ENCODE results near the gene PLCD1. TPM values are rescaled to one million over a fixed set of nuclear protein-coding genes. Genes with fewer than 3 reads are reported as not detected.
"Not testable (repeated sequence)": the region's sequence is repeated elsewhere in the genome, so short reads cannot be mapped to it uniquely, and the experiment has no call there.

The PLCD1 gene
- total and polyA plus RNA-seq, 12 donors: 9.7 to 97.3 (median 29.2) TPM

GRCh38 chr3:38039101-38039898 is 9.9 kb upstream of the PLCD1 start, which contains the start of gene DLEC1:
Gene DLEC1, plus strand, starts transcription at chr3:38039208. Its CDS starts 18 bp downstream, at chr3:38039226.
- Histone ChIP-seq H3K4me3 (peak within 1 kb of the TSS in 2 of 4 donors; percentile 14 to 51), H3K27me3 (no peaks in the 10 kb centered on the region), H3K4me1 (replicated peaks in 1 of 2) (no peaks in the 10 kb centered on the region), H3K9me3 (replicated peaks in 1 of 3) (no peaks in the 10 kb centered on the region), H3K27ac (no peak within 1 kb of the TSS), H3K36me3 (replicated peaks in 1 of 2) (no peaks in the 10 kb centered on the region)
- TF ChIP-seq CTCF (IDR thresholded peaks at IDR 0.05) (no peak), POLR2A (IDR thresholded peaks at IDR 0.05) (no peak)
- DNase-seq: peak in 6 of 7 donors; percentile 46 to 74 (median 51)
- WGBS, 4 donors: 15 to 26% (median 22%) methylated on average over 39 to 67 of the region's 67 CpGs
- intact Hi-C loops (cut with DNase I): no loop called here

DNA sequence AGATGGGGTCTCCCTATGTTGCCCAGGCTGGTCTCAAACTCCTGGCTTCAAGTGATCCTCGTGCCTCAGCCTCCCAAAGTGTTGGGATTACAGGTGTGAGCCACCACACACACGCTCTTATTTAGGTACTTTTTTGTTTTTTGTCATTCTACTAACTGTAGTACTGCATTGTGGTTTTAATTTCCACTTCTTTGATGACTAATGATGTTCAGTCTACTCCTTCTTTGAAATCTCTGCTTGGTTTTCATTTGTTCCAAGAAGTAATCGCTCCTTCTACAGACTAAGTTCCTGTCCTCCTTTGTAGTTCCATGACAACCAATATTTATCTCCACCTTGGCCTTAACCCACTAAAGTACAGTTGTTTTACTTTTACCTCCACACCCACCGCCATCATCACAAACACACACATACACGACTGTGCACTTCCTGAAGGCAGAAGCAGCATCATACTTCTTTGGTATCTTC is 9.0 kb upstream of the PLCD1 start:
- DNase-seq: peak in 1 of 7 donors; percentile 4
- Histone ChIP-seq H3K27ac (no peak overlapping the region), H3K27me3 (no peaks in the 10 kb centered on the region), H3K36me3 (replicated peaks in 1 of 2) (no peaks in the 10 kb centered on the region), H3K4me3 (peak overlapping the region in 1 of 4 donors; percentile 51), H3K9me3 (replicated peaks in 1 of 3) (no peaks in the 10 kb centered on the region), H3K4me1 (replicated peaks in 1 of 2) (no peaks in the 10 kb centered on the region)
- 79 to 93% (median 86%) methylated on average over 5 of the region's 5 CpGs for WGBS, 4 donors
- no peak for TF ChIP-seq POLR2A (IDR thresholded peaks at IDR 0.05)
- TF ChIP-seq CTCF (IDR thresholded peaks at IDR 0.05): no peak
- intact Hi-C loops (cut with DNase I): no loop called here

DNA sequence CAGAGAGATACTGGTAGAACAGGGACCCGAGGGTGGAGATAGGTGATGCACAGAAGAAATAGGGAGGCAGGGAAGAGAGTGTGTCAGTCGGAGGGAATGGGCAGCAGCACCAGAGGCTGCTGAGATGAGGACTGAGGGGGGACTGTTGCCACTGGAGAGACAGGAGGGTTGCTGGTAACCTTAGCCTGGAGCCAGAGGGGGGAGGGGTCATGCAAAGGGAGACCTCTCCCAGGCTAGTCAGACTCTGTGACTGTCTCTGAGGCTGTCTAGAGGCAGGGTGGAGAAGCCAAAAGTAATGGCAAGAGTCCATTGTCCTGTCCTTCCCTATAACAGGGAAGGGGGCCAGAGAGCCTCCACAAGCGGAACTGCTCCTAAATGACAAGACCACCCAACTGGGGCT is 7.5 kb upstream of the PLCD1 start:
- H3K9me3 ChIP-seq (replicated peaks in 1 of 3): no peaks in the 10 kb centered on the region
- TF ChIP-seq POLR2A (IDR thresholded peaks at IDR 0.05) (no peak), CTCF (IDR thresholded peaks at IDR 0.05) (no peak)
- WGBS, 4 donors: 60 to 81% (median 77%) methylated on average over 2 to 3 of the region's 3 CpGs
- intact Hi-C loops (cut with DNase I): no loop called here
- no peaks in the 10 kb centered on the region for H3K36me3 ChIP-seq (replicated peaks in 1 of 2)
- H3K27ac ChIP-seq: no peak overlapping the region
- no peaks in the 10 kb centered on the region for H3K4me1 ChIP-seq (replicated peaks in 1 of 2)
- peak in 1 of 7 donors; percentile 9 for DNase-seq
- H3K27me3 ChIP-seq: no peaks in the 10 kb centered on the region
- H3K4me3 ChIP-seq: no peak overlapping the region

DNA sequence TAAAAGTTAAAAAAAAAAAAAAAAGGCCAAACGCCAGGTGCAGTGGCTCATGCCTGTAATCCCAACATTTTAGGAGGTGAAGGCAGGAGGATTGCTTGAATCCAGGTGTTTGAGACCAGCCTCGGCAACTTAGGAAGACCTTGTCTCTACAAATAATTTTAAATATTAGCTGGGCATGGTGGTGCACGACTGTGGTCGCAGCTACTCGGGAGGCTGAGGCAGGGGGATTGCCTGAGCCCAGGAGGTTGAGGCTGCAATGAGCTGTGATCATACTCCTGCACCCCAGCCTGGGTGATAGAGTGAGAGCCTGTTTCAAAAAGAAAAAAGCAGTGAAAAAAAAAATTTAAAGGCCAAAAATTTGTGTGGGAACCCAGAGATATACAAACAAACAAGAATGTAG is 6.8 kb upstream of the PLCD1 start:
- WGBS, 4 donors: 86 to 93% (median 88%) methylated on average over 5 of the region's 5 CpGs
- intact Hi-C loops (cut with DNase I): no loop called here
- Histone ChIP-seq H3K4me3 (no peak overlapping the region), H3K27ac (no peak overlapping the region), H3K9me3 (replicated peaks in 1 of 3) (no peaks in the 10 kb centered on the region), H3K27me3 (no peaks in the 10 kb centered on the region), H3K36me3 (replicated peaks in 1 of 2) (no peaks in the 10 kb centered on the region), H3K4me1 (replicated peaks in 1 of 2) (peaks cover 2 to 6% of the 10 kb centered on the region in 2 donors)
- DNase-seq: peak in 1 of 7 donors; percentile 4
- TF ChIP-seq POLR2A (IDR thresholded peaks at IDR 0.05): no peak
- TF ChIP-seq CTCF (IDR thresholded peaks at IDR 0.05): no peak

DNA sequence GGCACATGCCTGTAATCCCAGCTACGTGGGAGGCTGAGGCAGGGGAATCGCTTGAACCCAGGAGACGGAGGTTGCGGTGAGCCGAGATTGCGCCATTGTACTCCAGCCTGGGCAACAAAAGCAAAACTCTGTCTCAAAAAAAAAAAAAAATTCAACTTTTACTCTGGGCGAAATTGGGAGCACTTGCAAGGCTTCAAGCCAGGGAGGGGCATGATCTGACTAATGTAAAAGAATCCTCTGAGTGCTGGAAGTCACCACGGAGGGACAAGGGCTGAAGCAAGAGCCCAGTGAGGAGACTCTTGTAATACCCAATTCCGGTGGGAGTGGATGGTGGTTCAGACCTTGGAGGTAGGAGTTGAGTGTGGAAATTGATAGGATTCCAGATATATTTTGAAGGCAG is 4.9 kb upstream of the PLCD1 start:
- WGBS, 4 donors: 88 to 91% (median 90%) methylated on average over 9 of the region's 9 CpGs
- peaks cover 19 to 25% of the 10 kb centered on the region in 2 donors for H3K4me1 ChIP-seq (replicated peaks in 1 of 2)
- H3K4me3 ChIP-seq; H3K9me3 ChIP-seq (replicated peaks in 1 of 3); H3K27me3 ChIP-seq; intact Hi-C loops (cut with DNase I); H3K36me3 ChIP-seq (replicated peaks in 1 of 2); H3K27ac ChIP-seq; DNase-seq: not testable (repeated sequence)

DNA sequence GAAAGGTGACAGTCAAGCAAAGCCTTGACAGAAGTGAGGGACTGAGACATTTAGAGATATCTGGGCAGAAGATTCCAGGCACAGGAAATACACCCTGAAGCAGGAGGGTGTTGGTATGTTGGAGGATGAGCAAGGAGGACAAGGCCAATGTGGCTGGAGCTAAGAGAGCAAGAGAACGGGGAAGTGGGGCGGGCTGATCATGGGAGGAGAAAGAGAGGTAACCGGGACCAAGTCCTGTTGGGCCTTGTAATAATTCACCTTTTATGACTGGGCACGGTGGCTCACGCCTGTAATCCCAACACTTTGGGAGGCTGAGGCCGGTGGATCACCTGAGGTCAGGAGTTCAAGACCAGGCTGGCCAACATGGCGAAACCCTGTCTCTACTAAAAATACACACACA is 4.1 kb upstream of the PLCD1 start:
- peaks cover 19 to 25% of the 10 kb centered on the region in 2 donors for H3K4me1 ChIP-seq (replicated peaks in 1 of 2)
- intact Hi-C loops (cut with DNase I); H3K27ac ChIP-seq; H3K27me3 ChIP-seq; H3K4me3 ChIP-seq; H3K36me3 ChIP-seq (replicated peaks in 1 of 2); H3K9me3 ChIP-seq (replicated peaks in 1 of 3); DNase-seq: not testable (repeated sequence)
- 77 to 85% (median 81%) methylated on average over 6 to 7 of the region's 7 CpGs for WGBS, 4 donors
